GM19463 (cell line): ENCODE data around the gene CEND1.
A peak's percentile ranks its signal among the peaks of the same experiment; 100 is the strongest.
"Not testable (repeated sequence)": the region's sequence is repeated elsewhere in the genome, so short reads cannot be mapped to it uniquely, and the experiment has no call there.

Experiments
- ATAC-seq: cut with Tn5 transposase; IDR thresholded peaks from one replicate; pipeline ENCODE4 v1.9.1; 2021; ENCODE audit warnings: mild to moderate bottlenecking, moderate library complexity; ENCODE audit not compliant: unreplicated experiment

CEND1 gene

DNA sequence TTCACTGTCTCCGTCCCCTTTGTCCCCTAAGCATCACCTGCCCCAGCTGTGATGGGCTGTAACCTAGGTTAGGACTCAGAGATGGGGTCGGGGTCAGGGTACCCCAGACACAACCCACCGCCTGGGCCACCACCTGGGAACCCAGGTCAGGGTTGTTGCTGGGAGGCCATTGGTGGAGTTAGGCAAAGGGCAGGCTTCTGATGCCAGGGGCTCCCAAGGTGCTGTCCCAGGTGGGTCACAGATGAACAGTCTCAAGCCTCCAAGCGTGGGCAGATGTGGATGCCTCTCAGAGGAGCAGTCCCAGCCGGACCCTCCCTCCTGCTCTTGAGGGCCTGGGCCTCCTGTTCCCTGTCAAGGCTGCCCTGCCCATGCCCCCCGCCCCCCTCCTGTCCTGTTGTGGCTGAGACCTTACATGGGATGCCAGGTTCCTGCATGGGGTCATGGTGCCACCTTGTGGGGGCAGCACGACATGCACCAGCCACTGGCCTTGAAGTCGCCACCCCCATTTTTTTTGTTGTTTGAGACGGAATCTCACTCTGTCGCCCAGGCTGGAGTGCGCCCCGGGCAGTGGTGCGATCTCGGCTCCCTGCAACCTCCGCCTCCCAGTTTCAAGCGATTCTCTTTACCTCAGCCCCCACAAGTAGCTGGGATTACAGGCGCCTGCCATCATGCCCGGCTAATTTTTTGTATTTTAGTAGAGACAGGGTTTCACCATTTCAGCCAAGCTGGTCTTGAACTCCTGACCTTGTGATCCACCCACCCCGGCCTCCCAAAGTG is 24.7 kb downstream of the CEND1 start:
- ATAC-seq = no peak

DNA sequence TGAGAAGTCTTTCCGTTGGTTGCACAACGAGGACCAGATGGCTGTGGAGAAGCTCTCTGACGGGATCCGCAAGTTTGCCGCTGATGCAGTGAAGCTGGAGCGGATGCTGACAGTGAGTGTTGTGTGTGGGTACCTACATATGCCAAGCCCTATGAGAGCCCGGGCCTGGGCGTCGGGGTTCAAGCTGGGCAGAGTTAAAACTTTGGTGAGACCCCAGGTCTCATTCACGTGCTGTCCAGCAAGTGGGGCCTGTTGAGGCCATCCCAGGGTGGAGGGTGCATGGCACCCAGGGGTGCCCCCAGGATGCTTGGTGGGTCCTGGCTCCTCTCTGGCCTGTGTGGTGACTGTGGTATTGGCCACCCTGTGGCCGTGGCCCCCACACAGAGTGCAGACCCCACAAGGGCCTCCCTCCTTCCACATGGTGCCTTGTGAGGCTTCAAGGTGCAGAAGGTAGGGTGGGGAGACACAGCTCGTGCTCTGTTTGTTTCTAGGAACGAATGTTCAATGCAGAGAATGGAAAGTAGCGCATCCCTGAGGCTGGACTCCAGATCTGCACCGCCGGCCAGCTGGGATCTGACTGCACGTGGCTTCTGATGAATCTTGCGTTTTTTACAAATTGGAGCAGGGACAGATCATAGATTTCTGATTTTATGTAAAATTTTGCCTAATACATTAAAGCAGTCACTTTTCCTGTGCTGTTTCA is 25.4 kb downstream of the CEND1 start:
- ATAC-seq = no peak

DNA sequence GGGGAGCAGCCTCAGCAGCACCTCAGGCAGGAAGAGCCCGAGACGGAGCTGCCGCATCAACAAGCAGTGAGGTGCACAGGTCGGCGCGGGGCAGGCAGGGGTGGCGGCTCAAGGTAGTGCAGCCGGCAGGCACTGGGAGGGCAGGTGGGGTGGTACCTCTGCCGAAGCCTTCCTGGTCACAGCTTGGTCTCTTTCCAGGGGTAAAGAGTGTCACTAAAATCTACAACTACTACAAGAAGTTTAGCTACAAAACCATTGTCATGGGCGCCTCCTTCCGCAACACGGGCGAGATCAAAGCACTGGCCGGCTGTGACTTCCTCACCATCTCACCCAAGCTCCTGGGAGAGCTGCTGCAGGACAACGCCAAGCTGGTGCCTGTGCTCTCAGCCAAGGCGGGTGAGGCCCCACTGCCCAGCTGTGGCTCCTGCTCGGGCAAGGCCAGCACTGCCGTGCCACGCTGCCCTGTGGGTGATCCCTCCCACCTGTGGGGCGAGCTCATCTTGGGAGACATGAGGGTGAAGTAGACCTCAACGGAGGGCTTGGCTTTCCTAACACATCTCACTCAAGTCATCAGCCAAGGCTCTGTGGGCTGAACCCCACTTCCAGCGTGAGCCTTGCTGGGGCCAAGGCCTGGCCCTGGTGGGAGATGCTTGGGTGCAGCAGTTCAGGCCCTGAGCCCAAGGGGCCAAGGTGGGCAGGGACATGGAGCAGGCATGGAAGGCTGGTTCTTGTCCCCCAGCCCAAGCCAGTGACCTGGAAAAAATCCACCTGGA is 26.2 kb downstream of the CEND1 start:
- no peak for ATAC-seq

DNA sequence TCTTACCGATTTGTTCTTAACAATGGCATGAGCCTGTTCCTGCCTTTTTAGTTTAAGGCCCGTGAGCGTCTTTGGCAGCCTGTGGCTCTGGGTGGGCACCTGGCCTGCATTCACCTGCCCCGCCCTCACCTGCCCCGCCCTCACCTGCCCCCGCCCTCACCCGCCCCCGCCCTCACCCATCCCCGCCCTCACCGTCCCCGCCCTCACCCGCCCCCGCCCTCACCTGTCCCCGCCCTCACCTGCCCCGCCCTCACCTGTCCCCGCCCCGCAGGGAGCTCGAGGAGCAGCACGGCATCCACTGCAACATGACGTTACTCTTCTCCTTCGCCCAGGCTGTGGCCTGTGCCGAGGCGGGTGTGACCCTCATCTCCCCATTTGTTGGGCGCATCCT is 26.8 kb downstream of the CEND1 start:
- ATAC-seq = no peak

DNA sequence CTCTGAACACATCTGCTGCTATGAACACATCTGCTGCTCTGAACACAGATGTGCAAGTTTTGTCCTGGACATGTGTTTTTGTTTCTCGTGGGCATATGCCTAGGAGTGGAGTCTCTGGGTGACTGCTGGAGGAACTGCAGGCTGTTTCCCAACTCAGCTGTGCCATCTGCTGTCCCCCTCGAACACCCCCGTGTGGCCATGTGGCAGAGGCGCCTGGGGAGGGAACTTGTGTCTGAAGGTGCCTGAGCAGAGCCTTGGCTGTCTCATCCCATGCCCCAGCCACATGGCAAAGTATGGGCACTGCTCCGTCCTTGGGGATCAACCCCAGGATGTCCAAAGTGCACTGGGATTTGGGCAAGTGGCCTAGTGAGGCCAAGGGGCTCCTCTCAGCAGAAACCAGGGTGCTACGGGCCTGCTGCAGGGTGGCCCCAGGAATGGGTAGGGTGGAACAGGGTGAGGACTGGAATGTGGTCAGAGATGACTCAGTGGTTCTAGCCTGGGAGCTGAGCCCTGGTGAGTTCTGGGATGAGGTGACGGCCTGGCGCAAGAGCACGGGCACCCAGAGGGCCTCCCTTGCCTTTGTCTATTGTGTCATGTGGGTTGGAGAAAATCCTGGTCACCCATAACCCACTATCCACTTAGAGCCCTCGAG is 27.3 kb downstream of the CEND1 start:
- ATAC-seq = no peak

DNA sequence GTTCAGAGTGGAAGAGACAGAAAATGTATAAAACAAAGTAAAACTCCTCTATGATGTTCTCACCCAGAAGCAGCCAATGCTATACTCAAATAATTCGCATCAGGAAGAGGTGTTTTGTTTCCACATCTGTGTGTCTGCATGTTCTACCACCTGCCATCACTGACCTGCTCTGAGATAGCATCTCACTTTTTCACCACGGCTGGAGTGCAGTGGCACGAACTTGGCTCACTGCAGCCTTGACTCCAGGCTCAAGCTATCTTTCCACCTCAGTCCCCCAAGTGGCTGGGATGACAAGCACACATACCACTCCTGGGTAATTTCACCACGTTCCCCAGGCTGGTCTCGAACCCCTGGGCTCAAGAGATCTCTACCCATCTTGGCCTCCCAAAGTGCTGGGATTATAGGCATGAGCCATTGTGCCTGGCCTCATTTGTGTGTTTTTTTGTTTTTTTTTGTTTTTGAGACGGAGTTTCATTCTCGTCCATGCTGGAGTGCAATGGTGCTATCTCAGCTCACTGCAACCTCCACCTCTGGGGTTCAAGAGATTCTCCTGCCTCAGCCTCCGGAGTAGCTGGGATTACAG is 28.3 kb downstream of the CEND1 start:
- no peak for ATAC-seq

DNA sequence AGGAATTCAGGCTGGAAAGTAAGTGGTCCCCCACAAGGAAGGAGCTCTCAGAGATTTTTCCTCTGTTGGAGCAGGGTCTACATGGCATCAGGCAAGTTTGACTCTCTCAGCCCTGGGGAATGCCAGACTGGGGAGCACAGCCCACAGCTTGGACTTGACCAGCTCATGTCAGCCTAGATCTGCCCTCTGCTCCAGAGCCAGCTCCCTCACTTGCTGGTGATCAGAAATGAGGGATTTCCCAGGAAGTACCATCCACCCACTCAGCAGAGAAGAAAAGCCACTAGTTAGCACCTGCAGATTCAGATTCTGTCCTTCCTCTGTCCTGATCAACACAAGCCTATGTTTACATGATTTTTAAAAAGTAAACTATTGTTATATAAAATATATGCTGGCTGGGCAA is 29.7 kb downstream of the CEND1 start:
- ATAC-seq = no peak

DNA sequence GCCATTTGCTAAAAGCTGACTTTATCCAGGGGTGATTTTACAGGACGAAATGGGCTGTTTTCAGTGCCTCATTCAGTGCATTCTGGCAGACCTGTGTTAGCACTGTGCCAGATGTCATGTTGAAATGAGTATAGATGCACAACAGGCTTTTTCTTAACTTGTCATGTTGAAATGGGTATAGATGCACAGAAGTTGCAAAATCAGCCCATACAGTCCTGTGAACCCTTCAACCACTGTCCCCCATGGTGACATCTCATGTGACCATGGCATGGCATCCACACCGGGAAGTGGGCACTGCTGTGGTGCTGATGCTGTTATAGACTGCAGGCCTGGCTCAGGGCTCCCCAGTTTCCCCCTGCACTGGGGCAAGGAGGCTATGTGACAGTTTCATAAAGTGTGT is 40.2 kb downstream of the CEND1 start:
- ATAC-seq = no peak

DNA sequence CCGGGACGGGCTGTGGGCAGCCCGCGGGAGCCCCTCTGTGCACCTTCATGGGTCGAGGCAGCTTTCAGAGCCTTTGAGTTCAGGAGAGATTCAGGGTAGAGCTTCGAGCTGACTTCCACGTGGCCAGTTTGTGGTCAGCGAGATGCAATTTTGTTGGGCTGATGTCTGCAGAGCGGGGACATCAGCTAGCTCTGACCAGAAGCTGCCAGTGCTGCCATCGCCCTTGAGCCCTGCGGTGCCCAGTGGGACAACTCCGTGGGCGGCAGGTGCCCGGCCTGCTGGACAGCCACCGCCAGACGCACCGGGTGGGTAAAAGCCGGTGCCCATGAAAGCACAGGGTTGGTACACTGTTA is 41.9 kb downstream of the CEND1 start:
- no peak for ATAC-seq

DNA sequence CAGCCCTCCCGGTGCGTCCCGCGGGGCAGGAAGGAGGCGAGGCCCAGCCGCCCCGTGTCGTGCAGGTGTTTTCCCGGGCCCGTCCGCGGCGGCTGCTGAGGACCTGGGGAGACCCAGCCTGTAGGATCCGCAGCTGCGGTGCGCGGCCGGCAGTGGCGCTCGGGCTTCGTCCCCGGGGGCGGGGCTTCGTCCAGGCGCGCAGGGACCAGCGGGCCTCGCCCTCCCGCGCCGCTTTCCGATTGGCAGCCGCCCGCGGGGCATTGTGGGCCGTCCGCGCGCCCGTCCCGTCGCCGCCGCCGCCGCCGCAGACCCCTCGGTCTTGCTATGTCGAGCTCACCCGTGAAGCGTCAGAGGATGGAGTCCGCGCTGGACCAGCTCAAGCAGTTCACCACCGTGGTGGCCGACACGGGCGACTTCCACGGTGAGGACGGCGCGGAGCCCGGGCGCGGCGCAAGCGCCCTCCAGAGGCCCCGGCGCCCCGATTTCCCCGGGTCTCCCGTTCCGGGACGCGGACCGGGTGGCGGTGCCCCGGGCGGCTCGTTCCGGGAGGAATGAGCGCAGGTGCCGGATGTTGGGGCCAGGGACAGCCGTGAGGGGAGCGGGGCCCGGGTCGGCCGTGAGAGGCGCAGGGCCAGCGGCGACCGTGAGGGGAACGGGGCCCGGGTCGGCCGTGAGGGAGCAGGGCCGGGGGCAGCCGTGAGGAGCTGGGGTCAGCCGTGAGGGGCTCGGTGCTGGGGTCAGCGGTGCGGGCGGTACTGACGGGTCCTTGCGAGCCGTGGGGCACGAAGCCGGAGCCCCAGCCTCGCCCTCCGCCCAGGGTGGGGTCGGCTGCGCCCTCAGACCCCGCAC is 42.5 kb downstream of the CEND1 start, which contains the start of gene TALDO1:
TSS of gene TALDO1 (plus strand) at position 307 of the 849 bp plus-strand sequence. CDS start at position 325, 18 bp downstream.
- peak; percentile 93 for ATAC-seq

DNA sequence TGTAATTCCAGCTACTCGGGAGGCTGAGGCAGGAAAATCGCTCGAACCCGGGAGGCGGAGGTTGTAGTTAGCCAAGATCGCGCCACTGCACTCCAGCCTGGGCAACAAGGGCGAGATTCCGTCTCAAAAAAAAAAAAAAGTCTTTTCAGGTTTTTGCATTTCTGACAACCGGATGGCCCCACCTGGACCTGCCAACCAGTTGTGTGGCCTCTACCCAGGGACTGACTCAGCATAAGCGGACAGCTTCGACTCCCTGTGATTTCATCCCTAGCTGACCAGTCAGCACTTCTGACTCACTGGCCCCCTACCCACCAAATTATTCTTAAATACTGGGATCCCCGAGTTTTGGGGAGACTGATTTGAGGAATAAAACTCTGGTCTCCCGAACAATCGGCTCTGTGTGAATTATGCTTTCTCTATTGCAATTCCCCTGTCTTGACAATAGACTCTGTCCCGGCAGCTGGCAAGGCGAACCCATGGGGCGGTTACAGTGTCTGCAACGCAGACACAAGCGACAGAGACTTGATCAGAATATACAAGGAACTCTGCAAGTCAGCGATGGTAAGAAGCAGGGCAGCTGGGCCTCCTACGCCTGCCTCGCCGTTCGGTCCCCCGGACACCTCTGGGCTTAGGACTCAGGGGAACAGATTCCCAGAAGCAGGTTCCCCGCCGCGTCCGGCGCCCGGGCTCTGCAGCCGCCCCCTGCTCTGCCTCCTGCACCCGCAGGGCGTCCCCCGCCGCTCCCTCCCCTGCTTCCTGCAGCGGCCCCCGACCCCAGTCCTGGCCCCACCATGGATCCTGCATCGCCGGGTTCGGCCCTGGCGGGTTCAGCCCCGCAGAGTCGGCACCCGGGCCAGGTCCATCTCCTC is 43.4 kb downstream of the CEND1 start:
- peak; percentile 12 for ATAC-seq

DNA sequence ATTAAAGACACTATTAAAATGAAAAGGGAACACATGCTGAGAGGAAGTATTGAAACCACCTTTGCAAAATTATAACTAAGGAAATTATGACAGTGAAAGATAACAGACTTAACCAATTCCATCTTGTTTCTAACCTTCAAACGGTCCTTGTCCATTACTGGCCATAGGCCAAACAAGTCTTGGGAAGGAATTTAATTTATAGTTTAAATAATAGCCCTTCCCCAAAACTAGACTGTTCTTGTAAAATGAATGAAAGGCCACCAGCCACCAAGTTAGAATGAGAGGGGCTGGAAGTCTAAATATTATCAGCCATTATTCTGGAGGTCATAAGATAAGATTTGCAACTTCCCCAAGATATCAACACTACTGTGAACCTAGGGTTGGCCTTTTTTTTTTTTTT is 44.5 kb downstream of the CEND1 start:
- ATAC-seq = no peak

DNA sequence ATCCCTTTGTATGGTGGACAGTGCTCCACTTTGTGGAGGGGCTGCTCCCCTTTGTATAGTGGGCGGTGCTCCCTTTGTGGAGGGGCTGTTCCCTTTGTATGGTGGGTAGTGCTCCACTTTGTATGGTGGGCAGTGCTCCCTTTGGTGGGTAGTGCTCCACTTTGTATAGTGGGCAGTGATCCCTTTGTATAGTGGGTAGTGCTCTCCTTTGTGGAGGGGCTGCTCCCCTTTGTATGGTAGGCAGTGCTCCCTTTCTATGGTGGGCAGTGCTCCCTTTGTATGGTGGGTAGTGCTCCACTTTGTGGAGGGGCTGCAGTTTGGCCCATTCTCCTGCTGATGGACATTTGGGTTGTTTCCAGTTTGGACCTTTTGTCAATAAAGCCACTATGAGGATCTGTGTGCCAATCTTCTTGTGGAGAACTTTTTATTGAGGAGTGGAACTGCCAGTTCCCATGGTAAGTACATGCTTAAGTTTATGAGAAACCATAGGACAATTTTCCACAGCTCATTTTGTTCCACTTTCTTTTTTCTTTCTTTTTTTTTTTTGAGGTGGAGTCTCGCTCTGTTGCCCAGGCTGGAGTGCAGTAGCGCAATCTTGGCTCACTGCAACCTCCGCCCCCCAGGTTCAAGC is 47.2 kb downstream of the CEND1 start:
- no peak for ATAC-seq

DNA sequence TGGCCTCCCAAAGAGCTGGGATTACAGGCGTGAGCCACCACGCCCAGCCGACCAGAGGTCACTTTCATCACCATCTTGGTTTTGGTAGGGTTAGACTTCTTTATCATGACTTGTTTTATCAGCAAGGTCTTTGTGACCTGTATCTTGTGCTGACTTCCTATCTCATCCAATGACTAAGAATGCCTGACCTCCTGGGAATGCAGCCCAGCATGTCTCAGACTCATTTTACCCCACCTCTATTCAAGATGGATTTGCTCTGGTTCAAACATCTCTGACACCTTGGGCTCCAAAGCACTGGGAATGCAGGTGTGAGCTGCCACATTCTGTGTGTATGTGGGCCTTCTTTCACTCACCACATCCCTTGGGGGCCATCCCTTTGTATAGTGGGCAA is 47.7 kb downstream of the CEND1 start:
- no peak for ATAC-seq

DNA sequence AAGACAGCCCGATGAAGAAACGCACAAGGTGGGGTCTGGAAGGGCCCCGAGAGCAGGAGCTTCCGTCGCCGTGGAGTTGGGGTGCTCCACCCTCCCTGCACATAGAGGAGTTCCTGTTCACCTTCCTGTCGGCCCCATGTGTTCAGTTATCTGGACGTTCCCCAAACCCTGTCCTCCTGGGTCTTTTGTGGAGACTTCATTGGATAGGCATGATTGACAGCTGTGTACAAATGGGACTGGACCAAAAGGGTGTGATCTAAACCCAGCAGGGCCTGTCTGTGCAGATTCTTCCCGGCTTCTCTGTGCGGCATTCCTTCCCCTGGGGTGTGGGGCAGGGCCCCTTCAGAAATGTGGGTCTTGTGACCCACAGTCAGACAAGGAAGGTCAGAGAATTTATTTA is 52.0 kb downstream of the CEND1 start:
- not testable (repeated sequence) for ATAC-seq

DNA sequence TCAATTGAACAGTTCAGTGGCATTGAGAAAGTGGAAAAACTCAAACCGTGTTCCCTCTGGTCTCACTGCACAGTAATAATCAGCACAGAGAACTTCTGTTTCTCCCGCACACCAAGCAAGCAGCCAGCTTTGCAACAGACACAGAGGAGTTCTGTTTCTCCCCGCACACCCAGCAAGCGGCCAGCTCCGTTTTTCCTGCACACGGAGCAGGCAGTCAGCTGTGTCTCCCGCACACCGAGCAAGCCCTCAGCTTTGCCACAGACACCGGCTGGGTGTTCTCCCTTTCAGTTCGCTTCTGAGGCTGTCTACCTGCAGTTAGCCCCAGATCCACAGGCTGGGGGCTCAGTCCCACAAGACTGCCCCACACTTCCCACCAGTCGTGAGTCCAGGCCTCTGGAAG is 52.5 kb downstream of the CEND1 start:
- no peak for ATAC-seq
